HCT116 (cell line): ENCODE measurements around the gene SERAC1.

Source experiments
- ATF3 ChIP-seq: IDR thresholded peaks from 2 replicates; pipeline ENCODE4 v1.6.1; 2012
- CEBPB ChIP-seq: IDR thresholded peaks from 2 replicates; pipeline ENCODE4 v1.6.1; 2012; ENCODE audit warnings: low read depth
- CTCF ChIP-seq, 3 experiments: fragments of 200-600 bp in 1 of 3; sonication (generic) in 1 of 3; IDR thresholded peaks in 2 of 3; conservative IDR thresholded peaks in 1 of 3; 2 replicates each; pipeline ENCODE4 v1.5.1; 2012 to 2017; ENCODE audit warnings: low read depth in 2 of 3, low read length in 2 of 3, antibody characterized with exemption in 1 of 3, borderline replicate concordance in 1 of 3, control low read depth in 1 of 3, mild to moderate bottlenecking in 1 of 3, mixed read lengths in 1 of 3, mixed run types in 1 of 3, moderate library complexity in 1 of 3; ENCODE audit not compliant: insufficient read depth in 1 of 3
- EZH2 ChIP-seq: fragments of 200-600 bp; sonication (generic); IDR thresholded peaks from 2 replicates; pipeline ENCODE4 v1.6.1; 2017; ENCODE audit warnings: antibody characterized with exemption, mixed run types

GRCh38 chr6:158072083-158072721 lies 95.9 kb downstream of the SERAC1 start:
- TF ChIP-seq CTCF (IDR thresholded peaks at IDR 0.05 in 2 of 3, conservative IDR thresholded peaks at IDR 0.05 in 1 of 3; ENCODE audit: borderline replicate concordance in 1 of 3, insufficient read depth in 1 of 3, low read depth in 2 of 3, low read length in 2 of 3) = peak; percentile 75 to 87 (median 87)
- no peak for TF ChIP-seq CEBPB
- TF ChIP-seq ATF3 = no peak
- no peak for TF ChIP-seq EZH2
